Measurements from ENCODE around the gene SUSD4.

- TF ChIP-seq CTCF (conservative IDR thresholded peaks at IDR 0.05 in 1 of 2, IDR thresholded peaks at IDR 0.05 in 1 of 2; ENCODE audit: low read depth in 1 of 2, low read length in 2 of 2) = no peak
- no peak for TF ChIP-seq EZH2 (IDR thresholded peaks at IDR 0.05; ENCODE audit: low read length, missing control alignments)
Observed at GRCh38 chr1:223344491-223344890, 19.5 kb downstream of the SUSD4 start.
